ENCODE results near the gene MOCS1.

MOCS1 gene

GRCh38 chr6:39923394-39923793 is 10.9 kb downstream of the MOCS1 start:
- DNase-seq, result no peak

- no peak for DNase-seq
Observed at GRCh38 chr6:39922821-39923220, 11.4 kb downstream of the MOCS1 start.

- no peak for DNase-seq
Observed at GRCh38 chr6:39920157-39920556, 14.1 kb downstream of the MOCS1 start.

GRCh38 chr6:39918831-39919230 is 15.4 kb downstream of the MOCS1 start:
- no peak for DNase-seq

GRCh38 chr6:39917981-39918380 is 16.3 kb downstream of the MOCS1 start:
- no peak for DNase-seq

- DNase-seq, result no peak
Observed at GRCh38 chr6:39917329-39917728, 16.9 kb downstream of the MOCS1 start.

- DNase-seq, result no peak
Observed at GRCh38 chr6:39915866-39916265, 18.4 kb downstream of the MOCS1 start.

- no peak for DNase-seq
Observed at GRCh38 chr6:39914239-39914638, 20.0 kb downstream of the MOCS1 start.

GRCh38 chr6:39913391-39913916 is 20.8 kb downstream of the MOCS1 start:
- no peak for DNase-seq

- DNase-seq, result no peak
Observed at GRCh38 chr6:39912446-39912845, 21.8 kb downstream of the MOCS1 start.

GRCh38 chr6:39911513-39912125 is 22.6 kb downstream of the MOCS1 start:
- no peak for DNase-seq

- no peak for DNase-seq
Observed at GRCh38 chr6:39910744-39911143, 23.5 kb downstream of the MOCS1 start.

GRCh38 chr6:39910164-39910563 is 24.1 kb downstream of the MOCS1 start:
- DNase-seq, result no peak

GRCh38 chr6:39909701-39910100 is 24.6 kb downstream of the MOCS1 start:
- DNase-seq, result no peak

- no peak for DNase-seq
Observed at GRCh38 chr6:39908838-39909583, 25.3 kb downstream of the MOCS1 start.

- DNase-seq, result no peak
Observed at GRCh38 chr6:39907871-39908575, 26.2 kb downstream of the MOCS1 start.

- no peak for DNase-seq
Observed at GRCh38 chr6:39906318-39906761, 27.9 kb downstream of the MOCS1 start.

GRCh38 chr6:39905640-39905975 is 28.7 kb downstream of the MOCS1 start:
- no peak for DNase-seq

GRCh38 chr6:39904946-39905639 is 29.2 kb downstream of the MOCS1 start:
- no peak for DNase-seq

- no peak for DNase-seq
Observed at GRCh38 chr6:39903656-39904055, 30.6 kb downstream of the MOCS1 start.

GRCh38 chr6:39902786-39903465 is 31.3 kb downstream of the MOCS1 start:
- DNase-seq, result no peak

- DNase-seq, result no peak
Observed at GRCh38 chr6:39902136-39902535, 32.1 kb downstream of the MOCS1 start.

- no peak for DNase-seq
Observed at GRCh38 chr6:39901670-39902069, 32.6 kb downstream of the MOCS1 start.
